Hepatocyte (in vitro differentiated cells): ENCODE data around the gene AKAP12. TPM values are rescaled to one million over a fixed set of nuclear protein-coding genes. Genes with fewer than 3 reads are reported as not detected.

Experiments used
- DNase-seq: peaks from one replicate; pipeline ENCODE4 v3.0.0-alpha.2; 2016; ENCODE audit warnings: low spot score
- H2AFZ ChIP-seq: fragments of 200-600 bp; sonication (generic); 2 replicates; pipeline ENCODE4 v1.6.0; 2016; ENCODE audit warnings: antibody characterized with exemption, mild to moderate bottlenecking
- H3K27ac ChIP-seq: fragments of 200-600 bp; sonication (generic); 2 replicates; pipeline ENCODE4 v1.5.1; 2016; ENCODE audit warnings: mild to moderate bottlenecking
- H3K27me3 ChIP-seq: fragments of 200-600 bp; sonication (generic); 2 replicates; pipeline ENCODE4 v1.6.1; 2016
- H3K36me3 ChIP-seq: fragments of 200-600 bp; sonication (generic); replicated peaks from 2 replicates; pipeline ENCODE4 v1.5.1; 2016; ENCODE audit warnings: low read depth; ENCODE audit not compliant: insufficient read depth
- H3K4me1 ChIP-seq: fragments of 200-600 bp; sonication (generic); 2 replicates; pipeline ENCODE4 v1.5.1; 2016; ENCODE audit warnings: mild to moderate bottlenecking, moderate library complexity; ENCODE audit not compliant: insufficient read depth
- H3K4me2 ChIP-seq: fragments of 200-600 bp; sonication (generic); 2 replicates; pipeline ENCODE4 v1.6.0; 2016
- H3K4me3 ChIP-seq: fragments of 200-600 bp; sonication (generic); 2 replicates; pipeline ENCODE4 v1.5.1; 2016; ENCODE audit warnings: mild to moderate bottlenecking
- H3K79me2 ChIP-seq: fragments of 200-600 bp; sonication (generic); 2 replicates; pipeline ENCODE4 v1.6.0; 2017; ENCODE audit warnings: mild to moderate bottlenecking
- H3K9me2 ChIP-seq: fragments of 200-600 bp; sonication (generic); replicated peaks from 2 replicates; pipeline ENCODE4 v1.6.0; 2017; ENCODE audit warnings: mild to moderate bottlenecking; ENCODE audit not compliant: insufficient read depth
- H3K9me3 ChIP-seq: fragments of 200-600 bp; sonication (generic); 2 replicates; pipeline ENCODE4 v1.5.1; 2016; ENCODE audit warnings: low read depth, mild to moderate bottlenecking
- H4K20me1 ChIP-seq: fragments of 200-600 bp; sonication (generic); 2 replicates; pipeline ENCODE4 v1.6.0; 2016; ENCODE audit warnings: mild to moderate bottlenecking; ENCODE audit not compliant: insufficient read depth, poor library complexity, severe bottlenecking
- EZH2 ChIP-seq: fragments of 200-600 bp; sonication (generic); IDR thresholded peaks from 2 replicates; pipeline ENCODE4 v1.6.1; 2016; ENCODE audit warnings: antibody characterized with exemption, mild to moderate bottlenecking, borderline replicate concordance
- EZH2phosphoT487 ChIP-seq: fragments of 200-600 bp; sonication (generic); IDR thresholded peaks from one replicate; pipeline ENCODE4 v1.6.1; 2018; ENCODE audit warnings: antibody characterized with exemption, mild to moderate bottlenecking, low read depth, moderate library complexity; ENCODE audit not compliant: unreplicated experiment, severe bottlenecking
- WGBS: methylation state at CpG from one replicate; pipeline ENCODE4 v1.1.6; 2016; ENCODE audit warnings: low lambda C conversion rate; ENCODE audit errors: missing lambda C conversion rate; 5-methylcytosine and 5-hydroxymethylcytosine counted together
- polyA plus RNA-seq: library from polyadenylated mRNA; unstranded; fragments of >200 nt; fragmentation: Nextera tagmentation; extraction: Ambion mirVana; gene quantifications from 2 replicates; pipeline ENCODE4 v1.2.1, GENCODE V29; 2016
- total RNA-seq: library from RNA; depleted of rRNA; stranded (reverse); fragments of >200 nt; gene quantifications from 2 replicates; pipeline ENCODE4 v1.2.3, GENCODE V29; 2014
- TF ChIP-seq, protein P1 (sequence below): fragments of 200-600 bp; sonication (generic); IDR thresholded peaks from 2 replicates; pipeline ENCODE4 v1.5.1; 2016; ENCODE audit warnings: antibody characterized with exemption, mild to moderate bottlenecking; ENCODE audit not compliant: poor library complexity

The AKAP12 gene
- total and polyA plus RNA-seq, 2 experiments from 2014 or later = 32.1 to 46.2 TPM

DNA sequence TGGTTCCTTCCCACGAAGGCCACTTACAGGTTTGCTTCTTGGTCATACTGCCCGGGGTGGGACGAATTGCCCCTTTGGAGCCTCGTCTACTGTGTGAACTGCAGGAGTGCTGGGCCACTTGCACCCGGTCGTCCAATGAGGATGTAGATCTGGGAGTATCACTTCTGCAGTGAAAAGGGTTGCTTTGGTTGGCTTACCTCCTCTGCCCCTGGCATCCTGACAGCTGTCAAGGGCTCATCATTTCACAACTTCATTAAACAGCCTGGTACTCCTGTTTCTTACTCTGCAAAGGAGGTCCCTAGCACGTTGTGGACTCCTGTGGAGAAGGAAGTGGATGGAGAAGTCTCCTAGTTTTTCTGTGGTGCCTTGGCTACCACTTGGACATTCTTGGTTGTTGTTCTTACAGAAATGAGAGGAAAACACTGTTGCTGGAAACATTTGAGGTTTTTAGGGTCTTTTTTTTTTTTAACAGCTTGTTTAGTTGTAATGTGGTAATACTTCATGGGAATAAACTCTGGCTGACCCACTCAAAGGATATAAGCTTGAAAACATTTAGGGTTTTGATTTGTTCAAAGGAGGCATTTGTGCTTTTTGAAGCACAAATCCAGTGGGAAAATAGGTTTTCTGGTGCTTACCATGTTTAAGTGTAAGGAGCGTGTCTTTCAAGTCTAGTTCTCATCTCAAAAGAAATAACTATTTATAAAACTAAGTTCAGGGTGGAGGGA, 60.7 kb downstream of the AKAP12 start:
- TF ChIP-seq EZH2 (no peak), EZH2phosphoT487 (no peak)
- TF ChIP-seq, protein P1, sequence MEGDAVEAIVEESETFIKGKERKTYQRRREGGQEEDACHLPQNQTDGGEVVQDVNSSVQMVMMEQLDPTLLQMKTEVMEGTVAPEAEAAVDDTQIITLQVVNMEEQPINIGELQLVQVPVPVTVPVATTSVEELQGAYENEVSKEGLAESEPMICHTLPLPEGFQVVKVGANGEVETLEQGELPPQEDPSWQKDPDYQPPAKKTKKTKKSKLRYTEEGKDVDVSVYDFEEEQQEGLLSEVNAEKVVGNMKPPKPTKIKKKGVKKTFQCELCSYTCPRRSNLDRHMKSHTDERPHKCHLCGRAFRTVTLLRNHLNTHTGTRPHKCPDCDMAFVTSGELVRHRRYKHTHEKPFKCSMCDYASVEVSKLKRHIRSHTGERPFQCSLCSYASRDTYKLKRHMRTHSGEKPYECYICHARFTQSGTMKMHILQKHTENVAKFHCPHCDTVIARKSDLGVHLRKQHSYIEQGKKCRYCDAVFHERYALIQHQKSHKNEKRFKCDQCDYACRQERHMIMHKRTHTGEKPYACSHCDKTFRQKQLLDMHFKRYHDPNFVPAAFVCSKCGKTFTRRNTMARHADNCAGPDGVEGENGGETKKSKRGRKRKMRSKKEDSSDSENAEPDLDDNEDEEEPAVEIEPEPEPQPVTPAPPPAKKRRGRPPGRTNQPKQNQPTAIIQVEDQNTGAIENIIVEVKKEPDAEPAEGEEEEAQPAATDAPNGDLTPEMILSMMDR = no peak

DNA sequence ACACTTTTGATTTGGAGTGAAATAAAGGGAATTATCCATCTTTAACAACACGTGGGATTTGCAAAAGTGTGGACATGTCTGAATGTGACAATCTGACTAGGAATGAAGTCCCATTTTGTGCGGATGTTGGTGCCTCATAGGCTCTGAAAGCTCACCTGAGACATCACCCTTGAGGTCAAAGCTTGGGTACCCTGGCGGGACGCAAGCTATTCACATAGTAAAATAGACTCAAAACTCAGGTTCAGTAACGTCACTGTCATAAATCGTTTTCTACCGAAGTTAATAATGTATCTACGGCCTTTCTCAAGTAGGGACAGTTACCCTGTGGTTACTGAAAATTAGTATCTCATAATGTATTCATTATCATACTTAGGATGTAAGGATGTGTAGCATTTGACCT, 61.8 kb downstream of the AKAP12 start:
- Histone ChIP-seq H3K4me3 (no peak overlapping the region), H3K27me3 (no peaks in the 10 kb centered on the region), H3K9me3 (no peaks in the 10 kb centered on the region), H3K79me2 (no peaks in the 10 kb centered on the region), H4K20me1 (no peaks in the 10 kb centered on the region), H3K4me1 (peaks cover 10% of the 10 kb centered on the region), H2AFZ (no peak overlapping the region), H3K27ac (no peak overlapping the region), H3K4me2 (no peak overlapping the region), H3K9me2 (no peaks in the 10 kb centered on the region), H3K36me3 (no peaks in the 10 kb centered on the region)
- no peak for DNase-seq
- WGBS = 81% methylated on average over 8 of the region's 8 CpGs
- no peak for TF ChIP-seq EZH2
- TF ChIP-seq, protein P1 = no peak
- TF ChIP-seq EZH2phosphoT487 = no peak

More for the DNA sequence above, 60.7 kb downstream of the AKAP12 start:
- Histone ChIP-seq H3K79me2 (no peaks in the 10 kb centered on the region), H3K27ac (peak overlapping the region; percentile 38), H2AFZ (no peak overlapping the region), H3K9me3 (no peaks in the 10 kb centered on the region), H3K4me1 (peaks cover 10% of the 10 kb centered on the region), H3K4me3 (no peak overlapping the region), H3K4me2 (peak overlapping the region; percentile 47), H4K20me1 (no peaks in the 10 kb centered on the region), H3K9me2 (no peaks in the 10 kb centered on the region), H3K36me3 (no peaks in the 10 kb centered on the region), H3K27me3 (no peaks in the 10 kb centered on the region)
- DNase-seq = no peak
- 69% methylated on average over 8 of the region's 8 CpGs for WGBS

DNA sequence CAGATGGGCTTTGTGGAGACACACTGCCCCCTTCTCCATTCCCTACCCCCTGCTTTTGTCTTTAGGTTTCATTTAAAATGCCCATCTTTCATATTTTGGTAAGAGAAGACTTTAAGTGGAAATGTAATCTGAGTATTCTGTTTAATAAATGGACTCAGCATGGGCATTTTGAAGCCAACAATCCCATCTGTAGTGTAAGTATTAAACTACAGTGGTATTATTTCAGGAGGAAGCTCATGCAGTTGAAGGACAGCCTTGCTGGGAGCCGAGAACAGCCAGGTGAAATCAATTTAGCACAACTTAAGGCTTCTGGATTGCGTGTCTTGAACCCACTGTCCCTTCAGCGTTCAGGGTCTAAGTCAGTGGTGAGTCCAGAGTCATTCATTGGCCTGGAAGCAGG, 63.5 kb downstream of the AKAP12 start:
- Histone ChIP-seq H3K27me3 (no peaks in the 10 kb centered on the region), H4K20me1 (no peaks in the 10 kb centered on the region), H3K4me2 (no peak overlapping the region), H3K27ac (no peak overlapping the region), H3K9me3 (no peaks in the 10 kb centered on the region), H3K4me1 (peaks cover 24% of the 10 kb centered on the region), H3K9me2 (no peaks in the 10 kb centered on the region), H3K79me2 (no peaks in the 10 kb centered on the region), H3K4me3 (no peak overlapping the region), H3K36me3 (no peaks in the 10 kb centered on the region), H2AFZ (no peak overlapping the region)
- no peak for DNase-seq
- TF ChIP-seq EZH2 (no peak), EZH2phosphoT487 (no peak)
- TF ChIP-seq, protein P1 = no peak
- WGBS = 93% methylated on average over 3 of the region's 3 CpGs
